Keratinocyte (primary cell): ENCODE data around the gene LAMB1.

Experiments
- CTCF ChIP-seq, 3 experiments: IDR thresholded peaks in 1 of 3; conservative IDR thresholded peaks in 1 of 3; optimal IDR thresholded peaks in 1 of 3; 2 replicates in 2 of 3; 3 replicates in 1 of 3; pipeline versions ENCODE3 to v1.5.1; 2011; ENCODE audit warnings: low read length in 3 of 3, mild to moderate bottlenecking in 3 of 3, moderate library complexity in 2 of 3, control low read depth in 1 of 3, inconsistent platforms in 1 of 3; ENCODE audit not compliant: insufficient read depth in 2 of 3; ENCODE audit errors: extremely low read depth in 1 of 3
- EZH2 ChIP-seq: IDR thresholded peaks from one replicate; pipeline ENCODE4 v1.6.1; 2012; ENCODE audit warnings: inconsistent platforms, mild to moderate bottlenecking, low read length, moderate library complexity

- TF ChIP-seq CTCF (optimal IDR thresholded peaks at IDR 0.05 in 1 of 3, IDR thresholded peaks at IDR 0.05 in 1 of 3, conservative IDR thresholded peaks at IDR 0.05 in 1 of 3; ENCODE audit: extremely low read depth in 1 of 3, insufficient read depth in 2 of 3, low read length in 3 of 3): no peak
- TF ChIP-seq EZH2: no peak
Observed at GRCh38 chr7:107998660-107999480, 4.1 kb downstream of the LAMB1 start.
